Liver (tissue), 9 donors: ENCODE measurements around the gene TMEM91. TPM values are rescaled to one million over a fixed set of nuclear protein-coding genes. Genes with fewer than 3 reads are reported as not detected.

ENCODE experiments used
- DNase-seq: peaks from one replicate; pipeline ENCODE4 v3.0.0-alpha.2; 2017; ENCODE audit warnings: low spot score
- H3K27ac ChIP-seq, 2 donors: one replicate each; pipeline ENCODE4 v1.7.0; 2013; ENCODE audit warnings: inconsistent platforms in 2 of 2, low read length in 2 of 2, control low read depth in 1 of 2, low read depth in 1 of 2, mild to moderate bottlenecking in 1 of 2
- H3K27me3 ChIP-seq, 4 donors: one replicate each; pipeline versions ENCODE4 v1.6.1 to v1.7.0; 2013; ENCODE audit warnings: low read length in 3 of 4, inconsistent platforms in 1 of 4, mild to moderate bottlenecking in 1 of 4, moderate library complexity in 1 of 4; ENCODE audit not compliant: control insufficient read depth in 4 of 4, insufficient read depth in 4 of 4
- H3K36me3 ChIP-seq, 4 donors: one replicate each; pipeline versions ENCODE4 v1.6.1 to v1.7.0; 2013; ENCODE audit warnings: low read length in 3 of 4, mild to moderate bottlenecking in 3 of 4, low read depth in 1 of 4, moderate library complexity in 1 of 4; ENCODE audit not compliant: control insufficient read depth in 4 of 4, insufficient read depth in 3 of 4
- H3K4me1 ChIP-seq, 4 donors: one replicate each; pipeline versions ENCODE4 v1.6.1 to v1.7.0; 2013; ENCODE audit warnings: low read length in 3 of 4, mild to moderate bottlenecking in 3 of 4, moderate library complexity in 1 of 4; ENCODE audit not compliant: control insufficient read depth in 4 of 4, insufficient read depth in 4 of 4
- H3K4me3 ChIP-seq, 3 donors: one replicate each; pipeline versions ENCODE4 v1.6.1 to v1.7.0; 2013; ENCODE audit warnings: low read length in 3 of 3, control low read depth in 1 of 3, low read depth in 1 of 3, mild to moderate bottlenecking in 1 of 3
- H3K9ac ChIP-seq, 2 donors: one replicate each; pipeline ENCODE4 v1.7.0; 2013; ENCODE audit warnings: low read length in 2 of 2, mild to moderate bottlenecking in 2 of 2, moderate library complexity in 2 of 2, control low read depth in 1 of 2, low read depth in 1 of 2
- H3K9me3 ChIP-seq, 4 donors: one replicate each; pipeline versions ENCODE4 v1.6.1 to v1.7.0; 2013; ENCODE audit warnings: low read length in 3 of 4; ENCODE audit not compliant: control insufficient read depth in 4 of 4
- EGR1 ChIP-seq, 2 donors: IDR thresholded peaks; 2 replicates each; pipeline ENCODE4 v1.6.1; 2016 to 2018; ENCODE audit warnings: antibody characterized with exemption in 2 of 2, low read depth in 2 of 2
- FOXA1 ChIP-seq: IDR thresholded peaks from 2 replicates; pipeline ENCODE4 v1.6.1; 2016; ENCODE audit warnings: antibody characterized with exemption
- FOXA2 ChIP-seq: IDR thresholded peaks from 2 replicates; pipeline ENCODE4 v1.6.1; 2016; ENCODE audit warnings: antibody characterized with exemption
- GABPA ChIP-seq, 2 donors: IDR thresholded peaks in 1 of 2; conservative IDR thresholded peaks in 1 of 2; 2 replicates each; pipeline ENCODE4 v1.6.1; 2016; ENCODE audit warnings: antibody characterized with exemption in 2 of 2, mild to moderate bottlenecking in 1 of 2, moderate library complexity in 1 of 2
- HNF4A ChIP-seq, 2 donors: conservative IDR thresholded peaks; 2 replicates each; pipeline ENCODE4 v1.6.1; 2016; ENCODE audit warnings: antibody characterized with exemption in 2 of 2, mild to moderate bottlenecking in 2 of 2
- HNF4G ChIP-seq: IDR thresholded peaks from 2 replicates; pipeline ENCODE4 v1.6.1; 2016; ENCODE audit warnings: antibody characterized with exemption
- JUND ChIP-seq, 2 donors: IDR thresholded peaks; 2 replicates each; pipeline ENCODE4 v1.6.1; 2016; ENCODE audit warnings: antibody characterized with exemption in 2 of 2
- NR2F2 ChIP-seq: IDR thresholded peaks from 2 replicates; pipeline ENCODE4 v1.6.1; 2016; ENCODE audit warnings: antibody characterized with exemption
- RAD21 ChIP-seq, 2 donors: IDR thresholded peaks; 2 replicates each; pipeline ENCODE4 v1.6.1; 2016; ENCODE audit warnings: antibody characterized with exemption in 2 of 2, mild to moderate bottlenecking in 2 of 2
- RXRA ChIP-seq, 2 donors: IDR thresholded peaks; 2 replicates each; pipeline ENCODE4 v1.6.1; 2017 to 2018; ENCODE audit warnings: antibody characterized with exemption in 2 of 2, mild to moderate bottlenecking in 1 of 2
- SP1 ChIP-seq: IDR thresholded peaks from 2 replicates; pipeline ENCODE4 v1.6.1; 2018; ENCODE audit warnings: antibody characterized with exemption, mild to moderate bottlenecking
- TAF1 ChIP-seq: conservative IDR thresholded peaks from 2 replicates; pipeline ENCODE4 v1.6.1; 2016; ENCODE audit warnings: antibody characterized with exemption, mild to moderate bottlenecking
- YY1 ChIP-seq: IDR thresholded peaks from 2 replicates; pipeline ENCODE4 v1.6.1; 2016; ENCODE audit warnings: antibody characterized with exemption, mild to moderate bottlenecking
- WGBS: extraction: QIAGEN DNeasy Blood & Tissue Kit; methylation state at CpG from one replicate; pipeline ENCODE4 v1.1.7; 2013; 5-methylcytosine and 5-hydroxymethylcytosine counted together
- polyA plus RNA-seq, 2 donors: library from polyadenylated mRNA; stranded (reverse) in 1 of 2; unstranded in 1 of 2; fragments of 200-250 nt in 1 of 2; fragments of >200 nt in 1 of 2; fragmentation: Nextera tagmentation in 1 of 2; extraction: Ambion mirVana in 1 of 2; gene quantifications; one replicate each; pipeline versions ENCODE4 v1.2.1 to v1.2.3, GENCODE V29; 2013 to 2015
- total RNA-seq, 2 donors: library from RNA; depleted of rRNA; stranded (reverse); fragments of >200 nt; gene quantifications; one replicate each; pipeline ENCODE4 v1.2.3, GENCODE V29; 2014
- TF ChIP-seq, protein P1 (sequence below): IDR thresholded peaks from 2 replicates; pipeline ENCODE4 v1.6.1; 2016; ENCODE audit warnings: antibody characterized with exemption
- TF ChIP-seq, protein P2 (sequence below): IDR thresholded peaks from 2 replicates; pipeline ENCODE4 v1.6.1; 2016; ENCODE audit warnings: antibody characterized with exemption, mild to moderate bottlenecking
- TF ChIP-seq, protein P3 (sequence below): fragments of 150-350 bp; IDR thresholded peaks from 2 replicates; pipeline ENCODE4 v1.5.1; 2017; ENCODE audit warnings: improper control_type of control experiment, low read depth, low read length; ENCODE audit not compliant: missing input control
- TF ChIP-seq, protein P4 (sequence below): IDR thresholded peaks from 2 replicates; pipeline ENCODE4 v1.6.1; 2016; ENCODE audit warnings: antibody characterized with exemption
- TF ChIP-seq, protein P5 (sequence below): IDR thresholded peaks from 2 replicates; pipeline ENCODE4 v1.6.1; 2016; ENCODE audit warnings: antibody characterized with exemption
- donor health status: healthy.
- donor health status: healthy.
- donor health status: healthy.
- donor health status: healthy.
- donor health status: healthy.

The TMEM91 gene
- total and polyA plus RNA-seq, 4 donors = 1.6 to 4.0 (median 2.9) TPM

DNA sequence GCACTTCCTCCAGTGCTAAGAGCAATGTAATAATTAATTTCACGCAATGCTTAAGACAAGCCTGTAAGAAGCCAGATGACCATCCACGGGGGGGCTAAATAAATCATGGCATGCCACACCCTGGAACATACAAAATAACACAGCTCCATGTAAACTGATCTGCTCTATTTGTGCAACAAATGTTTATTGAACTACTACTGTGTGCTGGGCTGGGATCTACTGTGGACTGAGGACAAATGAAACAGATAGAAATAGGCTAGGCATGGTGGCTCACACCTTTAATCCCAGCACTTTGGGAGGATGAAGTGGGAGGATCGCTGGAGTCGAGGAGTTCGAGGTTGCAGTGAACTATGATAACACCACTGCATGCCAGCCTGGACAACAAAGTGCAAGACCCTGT lies 43.9 kb upstream of the TMEM91 start:
- H3K27ac ChIP-seq = no peak overlapping the region
- TF ChIP-seq, protein P1, sequence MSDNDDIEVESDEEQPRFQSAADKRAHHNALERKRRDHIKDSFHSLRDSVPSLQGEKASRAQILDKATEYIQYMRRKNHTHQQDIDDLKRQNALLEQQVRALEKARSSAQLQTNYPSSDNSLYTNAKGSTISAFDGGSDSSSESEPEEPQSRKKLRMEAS = no peak
- TF ChIP-seq, protein P2, sequence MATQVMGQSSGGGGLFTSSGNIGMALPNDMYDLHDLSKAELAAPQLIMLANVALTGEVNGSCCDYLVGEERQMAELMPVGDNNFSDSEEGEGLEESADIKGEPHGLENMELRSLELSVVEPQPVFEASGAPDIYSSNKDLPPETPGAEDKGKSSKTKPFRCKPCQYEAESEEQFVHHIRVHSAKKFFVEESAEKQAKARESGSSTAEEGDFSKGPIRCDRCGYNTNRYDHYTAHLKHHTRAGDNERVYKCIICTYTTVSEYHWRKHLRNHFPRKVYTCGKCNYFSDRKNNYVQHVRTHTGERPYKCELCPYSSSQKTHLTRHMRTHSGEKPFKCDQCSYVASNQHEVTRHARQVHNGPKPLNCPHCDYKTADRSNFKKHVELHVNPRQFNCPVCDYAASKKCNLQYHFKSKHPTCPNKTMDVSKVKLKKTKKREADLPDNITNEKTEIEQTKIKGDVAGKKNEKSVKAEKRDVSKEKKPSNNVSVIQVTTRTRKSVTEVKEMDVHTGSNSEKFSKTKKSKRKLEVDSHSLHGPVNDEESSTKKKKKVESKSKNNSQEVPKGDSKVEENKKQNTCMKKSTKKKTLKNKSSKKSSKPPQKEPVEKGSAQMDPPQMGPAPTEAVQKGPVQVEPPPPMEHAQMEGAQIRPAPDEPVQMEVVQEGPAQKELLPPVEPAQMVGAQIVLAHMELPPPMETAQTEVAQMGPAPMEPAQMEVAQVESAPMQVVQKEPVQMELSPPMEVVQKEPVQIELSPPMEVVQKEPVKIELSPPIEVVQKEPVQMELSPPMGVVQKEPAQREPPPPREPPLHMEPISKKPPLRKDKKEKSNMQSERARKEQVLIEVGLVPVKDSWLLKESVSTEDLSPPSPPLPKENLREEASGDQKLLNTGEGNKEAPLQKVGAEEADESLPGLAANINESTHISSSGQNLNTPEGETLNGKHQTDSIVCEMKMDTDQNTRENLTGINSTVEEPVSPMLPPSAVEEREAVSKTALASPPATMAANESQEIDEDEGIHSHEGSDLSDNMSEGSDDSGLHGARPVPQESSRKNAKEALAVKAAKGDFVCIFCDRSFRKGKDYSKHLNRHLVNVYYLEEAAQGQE = no peak
- TF ChIP-seq FOXA1 (no peak), RXRA (IDR thresholded peaks at IDR 0.05) (no peak), HNF4A (conservative IDR thresholded peaks at IDR 0.05) (no peak), EGR1 (IDR thresholded peaks at IDR 0.05; ENCODE audit: low read depth in 2 of 2) (no peak), RAD21 (IDR thresholded peaks at IDR 0.05) (no peak), NR2F2 (no peak), YY1 (no peak), FOXA2 (no peak), GABPA (IDR thresholded peaks at IDR 0.05 in 1 of 2, conservative IDR thresholded peaks at IDR 0.05 in 1 of 2) (no peak), SP1 (no peak), HNF4G (no peak), TAF1 (no peak), JUND (IDR thresholded peaks at IDR 0.05) (no peak)
- TF ChIP-seq, protein P3, sequence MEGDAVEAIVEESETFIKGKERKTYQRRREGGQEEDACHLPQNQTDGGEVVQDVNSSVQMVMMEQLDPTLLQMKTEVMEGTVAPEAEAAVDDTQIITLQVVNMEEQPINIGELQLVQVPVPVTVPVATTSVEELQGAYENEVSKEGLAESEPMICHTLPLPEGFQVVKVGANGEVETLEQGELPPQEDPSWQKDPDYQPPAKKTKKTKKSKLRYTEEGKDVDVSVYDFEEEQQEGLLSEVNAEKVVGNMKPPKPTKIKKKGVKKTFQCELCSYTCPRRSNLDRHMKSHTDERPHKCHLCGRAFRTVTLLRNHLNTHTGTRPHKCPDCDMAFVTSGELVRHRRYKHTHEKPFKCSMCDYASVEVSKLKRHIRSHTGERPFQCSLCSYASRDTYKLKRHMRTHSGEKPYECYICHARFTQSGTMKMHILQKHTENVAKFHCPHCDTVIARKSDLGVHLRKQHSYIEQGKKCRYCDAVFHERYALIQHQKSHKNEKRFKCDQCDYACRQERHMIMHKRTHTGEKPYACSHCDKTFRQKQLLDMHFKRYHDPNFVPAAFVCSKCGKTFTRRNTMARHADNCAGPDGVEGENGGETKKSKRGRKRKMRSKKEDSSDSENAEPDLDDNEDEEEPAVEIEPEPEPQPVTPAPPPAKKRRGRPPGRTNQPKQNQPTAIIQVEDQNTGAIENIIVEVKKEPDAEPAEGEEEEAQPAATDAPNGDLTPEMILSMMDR = no peak
- TF ChIP-seq, protein P4, sequence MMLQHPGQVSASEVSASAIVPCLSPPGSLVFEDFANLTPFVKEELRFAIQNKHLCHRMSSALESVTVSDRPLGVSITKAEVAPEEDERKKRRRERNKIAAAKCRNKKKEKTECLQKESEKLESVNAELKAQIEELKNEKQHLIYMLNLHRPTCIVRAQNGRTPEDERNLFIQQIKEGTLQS = no peak
- TF ChIP-seq, protein P5, sequence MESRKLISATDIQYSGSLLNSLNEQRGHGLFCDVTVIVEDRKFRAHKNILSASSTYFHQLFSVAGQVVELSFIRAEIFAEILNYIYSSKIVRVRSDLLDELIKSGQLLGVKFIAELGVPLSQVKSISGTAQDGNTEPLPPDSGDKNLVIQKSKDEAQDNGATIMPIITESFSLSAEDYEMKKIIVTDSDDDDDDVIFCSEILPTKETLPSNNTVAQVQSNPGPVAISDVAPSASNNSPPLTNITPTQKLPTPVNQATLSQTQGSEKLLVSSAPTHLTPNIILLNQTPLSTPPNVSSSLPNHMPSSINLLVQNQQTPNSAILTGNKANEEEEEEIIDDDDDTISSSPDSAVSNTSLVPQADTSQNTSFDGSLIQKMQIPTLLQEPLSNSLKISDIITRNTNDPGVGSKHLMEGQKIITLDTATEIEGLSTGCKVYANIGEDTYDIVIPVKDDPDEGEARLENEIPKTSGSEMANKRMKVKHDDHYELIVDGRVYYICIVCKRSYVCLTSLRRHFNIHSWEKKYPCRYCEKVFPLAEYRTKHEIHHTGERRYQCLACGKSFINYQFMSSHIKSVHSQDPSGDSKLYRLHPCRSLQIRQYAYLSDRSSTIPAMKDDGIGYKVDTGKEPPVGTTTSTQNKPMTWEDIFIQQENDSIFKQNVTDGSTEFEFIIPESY = no peak
- H3K4me1 ChIP-seq = peaks cover 2 to 16% (median 5%) of the 10 kb centered on the region in 4 donors
- H3K36me3 ChIP-seq = peaks cover 0 to 4% (median 1%) of the 10 kb centered on the region in 4 donors
- no peak for DNase-seq
- H3K4me3 ChIP-seq = no peak overlapping the region
- WGBS = 86% methylated on average over 5 of the region's 5 CpGs
- H3K9ac ChIP-seq = no peak overlapping the region
- H3K9me3 ChIP-seq = no peaks in the 10 kb centered on the region
- H3K27me3 ChIP-seq = no peaks in the 10 kb centered on the region
